NK-92 (cell line): ENCODE data around the gene PEX6.

Source experiments
- DNase-seq: peaks from one replicate; lab custom pipeline; 2025; ENCODE audit not compliant: unreplicated experiment; lab: John Stamatoyannopoulos, UW

Gene PEX6

DNA sequence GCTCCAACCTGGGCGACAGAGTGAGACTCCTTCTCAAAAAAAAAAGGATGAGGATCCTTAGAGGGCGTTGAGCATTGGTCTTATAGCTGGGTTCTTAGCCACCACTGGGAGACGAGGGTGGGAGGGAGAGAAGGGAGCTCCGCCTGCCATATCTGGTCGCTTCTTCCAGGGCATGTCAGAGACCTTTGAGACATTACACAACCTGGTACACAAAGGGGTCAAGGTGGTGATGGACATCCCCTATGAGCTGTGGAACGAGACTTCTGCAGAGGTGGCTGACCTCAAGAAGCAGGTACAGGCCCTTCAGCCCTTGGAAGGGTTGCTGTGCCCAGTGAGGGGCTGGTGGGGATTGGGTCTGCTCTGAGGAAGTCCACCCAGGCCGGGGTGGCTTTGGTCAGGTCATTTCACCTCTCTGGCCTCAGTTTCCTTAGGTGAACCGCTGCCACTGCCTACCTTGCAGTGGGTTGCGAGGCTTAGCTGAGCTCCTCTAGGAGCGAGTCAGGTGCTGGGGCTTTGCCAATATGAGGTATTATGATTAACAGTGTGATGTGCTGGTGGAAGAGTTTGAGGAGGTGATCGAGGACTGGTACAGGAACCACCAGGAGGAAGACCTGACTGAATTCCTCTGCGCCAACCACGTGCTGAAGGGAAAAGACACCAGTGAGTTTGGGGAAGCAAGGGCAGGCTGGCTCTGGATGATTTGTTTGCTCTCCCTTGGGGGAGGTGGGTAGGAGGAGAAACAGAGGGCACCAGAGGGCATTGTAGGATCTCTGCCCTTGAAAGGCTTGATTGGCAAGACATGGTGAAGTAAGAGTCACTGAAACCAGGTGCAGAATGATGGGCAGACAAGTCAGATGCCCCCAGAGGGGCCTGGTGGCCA is 41.2 kb downstream of the PEX6 start:
- no peak for DNase-seq

DNA sequence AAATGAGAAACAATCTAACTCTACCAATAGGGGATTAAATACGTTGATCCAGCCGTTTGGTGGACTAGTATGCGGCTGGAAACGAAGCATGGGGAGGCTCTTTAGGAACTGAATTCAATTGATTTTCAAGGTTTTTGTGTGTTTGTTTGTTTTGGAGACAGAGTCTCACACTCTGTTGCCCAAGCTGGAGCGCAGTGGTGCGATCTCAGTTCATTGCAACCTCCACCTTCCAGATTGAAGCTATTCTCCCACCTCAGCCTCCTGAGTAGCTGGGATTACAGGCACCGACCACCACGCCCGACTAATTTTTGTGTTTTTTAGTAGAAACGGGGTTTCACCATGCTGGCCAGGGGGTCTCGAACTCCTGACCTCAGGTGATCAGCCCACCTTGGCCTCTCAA is 42.6 kb downstream of the PEX6 start:
- no peak for DNase-seq

DNA sequence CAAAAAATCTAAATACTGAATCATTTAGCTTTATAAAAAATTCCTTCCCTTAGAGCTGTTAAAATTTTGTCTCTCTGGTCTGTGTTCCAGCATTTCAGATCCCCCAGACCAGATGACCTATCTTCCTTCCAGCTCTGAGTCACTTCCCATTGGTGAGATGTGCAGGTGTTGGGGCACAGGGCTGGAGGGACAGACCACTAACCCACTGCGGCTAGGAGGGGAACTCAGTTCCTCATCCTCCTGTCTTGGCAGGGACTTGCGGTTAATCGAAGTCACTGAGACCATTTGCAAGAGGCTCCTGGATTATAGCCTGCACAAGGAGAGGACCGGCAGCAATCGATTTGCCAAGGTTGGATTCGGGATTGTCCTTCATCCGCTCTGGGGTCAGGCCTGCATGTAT is 43.7 kb downstream of the PEX6 start:
- DNase-seq = no peak

DNA sequence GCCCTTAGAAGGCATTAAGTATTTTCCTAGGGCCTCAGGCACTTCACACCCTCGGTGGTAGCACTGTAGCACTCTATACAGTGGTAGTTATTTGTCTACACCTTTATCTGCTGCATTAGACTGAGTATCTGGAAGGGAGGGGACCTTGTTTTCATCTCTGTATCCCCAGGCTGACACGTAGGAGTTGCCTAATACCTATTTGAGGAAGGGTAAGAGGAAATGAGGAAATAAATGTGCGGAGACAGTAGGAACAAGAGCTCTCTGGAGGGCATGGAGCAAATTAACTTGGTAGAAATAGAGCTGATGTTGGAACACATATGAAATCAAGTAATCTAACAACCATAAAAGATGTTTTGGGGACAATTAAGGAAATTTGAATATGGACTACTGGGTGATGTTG is 45.8 kb downstream of the PEX6 start:
- no peak for DNase-seq

DNA sequence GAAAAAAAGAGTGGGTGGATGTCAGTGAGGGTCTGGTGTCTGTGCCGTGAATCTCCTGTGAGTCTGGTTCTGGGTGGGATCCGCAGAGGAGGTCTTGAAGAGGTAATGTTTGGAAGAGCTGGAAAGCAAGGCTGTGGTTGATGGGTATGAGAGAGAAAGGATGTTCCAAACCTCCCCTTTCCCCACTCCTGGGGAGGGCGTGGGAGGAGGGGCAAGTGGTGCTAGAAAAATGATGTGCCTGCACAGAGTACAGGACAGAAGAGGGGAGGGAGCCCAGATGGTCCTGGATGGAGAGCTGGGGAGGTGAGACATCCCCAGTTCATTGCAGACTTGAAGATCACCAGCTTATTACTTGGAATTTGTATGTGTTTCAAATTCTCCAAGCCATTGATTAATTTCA is 46.6 kb downstream of the PEX6 start:
- no peak for DNase-seq

DNA sequence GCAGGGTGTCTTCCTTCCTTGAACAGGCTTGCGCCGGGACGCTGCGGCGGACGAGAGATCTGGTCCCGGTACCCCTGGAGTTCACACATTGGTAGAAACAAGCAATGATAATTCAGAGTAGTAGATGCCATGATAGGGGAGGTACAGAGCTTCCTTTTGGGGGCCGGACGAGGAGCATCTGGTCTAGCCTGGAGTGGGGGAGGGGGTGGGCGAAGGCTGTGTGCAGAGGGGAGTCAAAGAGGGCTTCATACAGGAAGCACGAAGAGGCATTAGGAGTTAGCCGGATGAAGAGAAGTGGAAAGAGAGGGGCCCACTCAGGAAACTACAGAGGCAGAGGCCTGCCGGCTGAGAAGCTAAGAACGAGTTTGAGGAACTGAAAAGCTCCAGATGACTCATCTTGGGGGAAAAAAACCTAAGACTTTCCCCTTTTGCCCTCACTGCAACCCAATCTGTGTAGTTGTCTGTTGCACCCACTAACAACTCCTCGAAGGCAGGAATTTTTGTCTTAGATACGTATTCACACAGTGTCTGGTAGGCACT is 49.1 kb downstream of the PEX6 start:
- DNase-seq = no peak

DNA sequence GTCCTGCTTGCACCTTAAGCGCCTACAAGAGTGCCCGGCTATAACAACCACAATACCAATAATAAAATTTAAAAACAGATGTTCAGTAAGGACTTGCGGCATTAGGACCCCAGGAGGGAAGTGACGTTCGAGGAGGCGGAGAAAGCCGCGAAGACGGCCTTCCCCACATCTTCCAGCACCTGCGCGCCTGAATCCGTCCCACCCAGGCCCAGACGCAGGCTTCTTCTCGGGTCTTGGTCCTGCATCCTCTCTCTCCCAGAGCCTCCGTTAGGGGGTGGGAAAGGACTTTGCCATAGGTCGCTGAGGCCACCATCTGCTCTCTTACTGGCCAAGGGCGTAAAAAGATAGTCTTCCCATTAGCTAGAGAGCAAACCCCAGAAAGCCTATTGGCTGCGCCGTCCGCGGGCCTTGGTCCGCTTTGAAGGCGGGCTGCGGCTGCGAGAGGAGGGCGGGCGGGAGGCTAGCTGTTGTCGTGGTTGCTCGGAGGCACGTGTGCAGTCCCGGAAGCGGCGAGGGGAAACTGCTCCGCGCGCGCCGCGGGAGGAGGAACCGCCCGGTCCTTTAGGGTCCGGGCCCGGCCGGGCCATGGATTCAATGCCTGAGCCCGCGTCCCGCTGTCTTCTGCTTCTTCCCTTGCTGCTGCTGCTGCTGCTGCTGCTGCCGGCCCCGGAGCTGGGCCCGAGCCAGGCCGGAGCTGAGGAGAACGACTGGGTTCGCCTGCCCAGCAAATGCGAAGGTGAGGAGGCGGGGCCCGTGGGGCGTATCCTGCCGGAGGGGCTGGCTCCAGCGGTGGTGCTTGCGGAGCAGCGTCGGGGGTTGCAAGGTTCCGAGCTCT is 49.8 kb downstream of the PEX6 start, which contains the start of gene CNPY3:
Gene CNPY3 (plus strand): TSS at position 495 of the 835 bp plus-strand sequence. CDS start 91 bp downstream, at position 586.
- peak; percentile 89 for DNase-seq

DNA sequence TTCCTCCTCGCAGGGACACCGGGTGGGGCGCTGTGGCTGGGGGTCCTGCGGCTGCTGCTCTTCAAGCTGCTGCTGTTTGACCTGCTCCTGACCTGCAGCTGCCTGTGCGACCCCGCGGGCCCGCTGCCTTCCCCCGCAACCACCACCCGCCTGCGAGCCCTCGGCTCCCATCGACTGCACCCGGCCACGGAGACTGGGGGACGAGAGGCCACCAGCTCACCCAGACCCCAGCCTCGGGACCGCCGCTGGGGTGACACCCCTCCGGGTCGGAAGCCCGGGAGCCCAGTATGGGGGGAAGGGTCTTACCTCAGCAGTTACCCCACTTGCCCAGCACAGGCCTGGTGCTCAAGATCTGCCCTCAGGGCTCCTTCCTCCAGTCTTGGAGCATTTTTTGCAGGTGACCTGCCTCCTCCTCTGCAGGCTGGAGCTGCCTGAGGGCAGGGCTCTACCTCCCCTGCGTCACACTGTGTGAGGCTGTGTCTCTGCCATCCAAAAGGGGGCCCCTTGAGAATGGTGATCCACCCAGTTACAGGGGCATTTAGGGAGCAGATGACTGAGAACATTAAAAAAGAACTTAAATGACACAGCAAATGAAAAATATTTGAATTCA is 53.6 kb downstream of the PEX6 start:
- DNase-seq = no peak

DNA sequence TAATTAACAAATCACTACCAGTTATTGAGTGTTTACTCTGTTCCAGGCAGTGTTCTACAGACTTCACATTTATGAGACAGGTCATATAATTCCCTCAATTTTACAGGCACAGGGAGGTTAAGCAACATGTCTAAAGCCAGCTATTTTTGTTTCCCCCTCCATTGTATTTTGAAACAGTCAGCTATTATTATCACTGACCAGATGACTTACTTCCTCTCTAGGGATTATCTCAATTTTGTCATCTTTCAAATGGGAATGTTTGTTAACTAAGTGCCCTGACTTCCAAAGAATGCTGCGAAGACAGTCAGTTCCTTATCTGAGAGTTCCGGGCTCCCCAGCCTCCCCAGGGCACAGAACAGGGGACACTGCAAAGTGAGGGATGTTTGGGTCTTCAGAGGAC is 55.3 kb downstream of the PEX6 start:
- no peak for DNase-seq

DNA sequence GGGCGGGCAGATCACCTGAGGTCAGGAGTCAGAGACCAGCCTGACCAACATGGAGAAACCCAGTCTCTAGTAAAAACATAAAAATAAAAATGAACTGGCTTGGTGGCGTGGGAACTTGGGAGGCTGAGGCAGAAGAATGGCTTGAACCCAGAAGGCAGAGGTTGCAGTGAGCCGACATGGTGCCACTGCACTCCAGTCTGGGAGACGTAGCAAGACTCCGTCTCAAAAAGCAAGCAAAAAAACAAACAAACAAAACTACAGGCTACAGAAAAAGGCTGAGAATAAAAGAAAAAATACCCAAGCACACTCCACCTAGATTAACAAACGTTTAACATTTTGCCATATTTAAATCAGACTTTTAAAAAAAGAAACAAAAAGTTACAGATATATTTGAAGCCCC is 57.2 kb downstream of the PEX6 start:
- DNase-seq = no peak

DNA sequence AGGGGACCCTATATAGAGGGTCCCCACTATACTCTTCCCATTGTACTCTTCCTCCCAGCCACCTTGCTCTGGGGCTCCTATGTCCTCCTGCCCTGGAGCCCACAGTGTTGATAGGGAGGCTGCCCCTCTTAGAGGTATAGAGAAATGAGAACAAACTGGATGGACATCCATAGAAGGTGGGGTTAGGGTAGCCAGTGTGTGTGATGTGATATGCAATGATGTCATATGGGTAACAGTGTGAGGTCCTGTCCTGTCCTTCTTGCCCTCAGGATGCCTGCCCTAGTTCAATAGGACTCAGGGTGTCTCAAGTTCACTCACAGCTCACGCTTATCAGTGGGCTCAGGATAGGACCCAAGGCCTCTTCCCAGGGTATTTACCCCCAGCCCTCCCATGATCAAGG is 62.7 kb downstream of the PEX6 start:
- no peak for DNase-seq

DNA sequence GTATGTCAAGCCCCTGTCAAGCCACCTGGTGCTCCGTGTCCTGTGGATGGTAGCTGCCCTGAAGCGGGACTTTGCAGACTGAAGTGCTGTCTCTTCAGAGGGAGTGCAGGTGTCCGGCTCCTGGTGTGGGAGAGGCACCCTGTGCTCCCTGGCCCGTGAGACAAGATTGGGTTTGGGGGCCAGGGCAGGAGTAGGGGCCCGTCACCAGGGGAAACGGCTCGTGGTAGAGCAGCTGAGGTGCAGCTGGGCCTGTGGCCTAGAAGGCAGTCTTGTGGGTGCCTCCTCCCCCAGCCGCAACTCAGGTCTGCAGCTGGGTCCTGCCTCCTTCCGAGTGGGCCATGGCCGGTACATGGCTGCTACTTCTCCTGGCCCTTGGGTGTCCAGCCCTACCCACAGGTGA is 63.2 kb downstream of the PEX6 start, which contains the start of gene PTCRA:
Gene PTCRA (plus strand): TSS at position 322 of the 400 bp plus-strand sequence. CDS start 17 bp downstream, at position 339.
- DNase-seq = no peak

DNA sequence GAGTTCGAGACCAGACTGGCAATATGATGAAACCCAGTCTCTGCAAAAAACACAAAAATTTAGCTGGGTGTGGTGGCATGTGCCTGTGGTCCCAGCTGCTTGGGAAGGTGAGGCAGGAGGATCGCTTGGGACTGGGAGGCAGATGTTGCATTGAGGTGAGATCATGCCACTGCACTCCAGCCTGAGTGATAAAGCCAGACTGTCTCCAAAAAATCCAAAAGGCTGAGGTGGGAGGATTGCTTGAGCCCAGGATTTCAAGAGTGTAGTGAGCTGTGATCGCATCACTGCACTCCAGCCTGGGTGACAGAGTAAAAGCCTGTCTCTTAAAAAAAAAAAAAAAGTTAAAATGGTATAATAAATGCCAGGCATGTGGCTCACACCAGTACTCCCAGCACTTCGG is 64.4 kb downstream of the PEX6 start:
- no peak for DNase-seq
